Measurements from ENCODE around the gene BMPR1A. TPM values are rescaled to one million over a fixed set of nuclear protein-coding genes. Genes with fewer than 3 reads are reported as not detected.

The BMPR1A gene
- total and polyA plus RNA-seq, 10 of the 15 experiments (the other 5 are each of a cell fraction or from before 2014, with no cell fraction given) = 2.3 to 22.7 (median 13.1) TPM

- TF ChIP-seq HDAC6 (IDR thresholded peaks at IDR 0.05; ENCODE audit: unreplicated experiment) (no peak), ATF7 (IDR thresholded peaks at IDR 0.05; ENCODE audit: low read depth) (no peak), POLR2AphosphoS5 (IDR thresholded peaks at IDR 0.05; ENCODE audit: low read length) (peak; percentile 62; the same call in 1 of the 2 replicates), CTCF (IDR thresholded peaks at IDR 0.05 in 2 of 3, conservative IDR thresholded peaks at IDR 0.05 in 1 of 3; ENCODE audit: control insufficient read depth in 2 of 3, extremely low read depth in 1 of 3, insufficient read depth in 1 of 3, low read depth in 3 of 3, low read length in 3 of 3) (peak; percentile 73 to 98 (median 90); a peak in 5 of 6 replicates), NKRF (conservative IDR thresholded peaks at IDR 0.05) (peak; percentile 76; the same call in 1 of the 2 replicates), ZBTB11 (CRISPR knock-in tag; IDR thresholded peaks at IDR 0.05) (no peak), NR2F1 (conservative IDR thresholded peaks at IDR 0.05) (no peak; the same call in 1 of the 2 replicates), SMAD5 (IDR thresholded peaks at IDR 0.05; ENCODE audit: low read depth) (0 out of 2 replicates have a peak, but pooled peaks have one; percentile 51), CREM (IDR thresholded peaks at IDR 0.05; ENCODE audit: low read depth) (0 out of 2 replicates have a peak, but pooled peaks have one; percentile 13), PBX3 (IDR thresholded peaks at IDR 0.05; ENCODE audit: insufficient replicate concordance, low read depth, low read length) (no peak), ZNF207 (IDR thresholded peaks at IDR 0.05; ENCODE audit: borderline replicate concordance) (0 out of 2 replicates have a peak, but pooled peaks have one; percentile 55), RB1 (IDR thresholded peaks at IDR 0.05; ENCODE audit: borderline replicate concordance) (peak; percentile 69; the same call in 1 of the 2 replicates), E2F4 (IDR thresholded peaks at IDR 0.05; ENCODE audit: low read depth, low read length) (peak; percentile 27; the same call in 1 of the 2 replicates), GATAD2B (conservative IDR thresholded peaks at IDR 0.05; ENCODE audit: low read depth) (peak; percentile 98)
Measured at GRCh38 chr10:86710987-86711512, 45.4 kb upstream of the BMPR1A start (continued).

Measured in GM12878 (cell line).